IPS-NIHi7 (cell line): Measurements from ENCODE around the gene STAT4.

Source experiments
- DNase-seq: peaks from one replicate; pipeline ENCODE4 v3.0.0; 2012; ENCODE audit warnings: mixed read lengths; ENCODE audit errors: extremely low spot score

STAT4 gene

DNA sequence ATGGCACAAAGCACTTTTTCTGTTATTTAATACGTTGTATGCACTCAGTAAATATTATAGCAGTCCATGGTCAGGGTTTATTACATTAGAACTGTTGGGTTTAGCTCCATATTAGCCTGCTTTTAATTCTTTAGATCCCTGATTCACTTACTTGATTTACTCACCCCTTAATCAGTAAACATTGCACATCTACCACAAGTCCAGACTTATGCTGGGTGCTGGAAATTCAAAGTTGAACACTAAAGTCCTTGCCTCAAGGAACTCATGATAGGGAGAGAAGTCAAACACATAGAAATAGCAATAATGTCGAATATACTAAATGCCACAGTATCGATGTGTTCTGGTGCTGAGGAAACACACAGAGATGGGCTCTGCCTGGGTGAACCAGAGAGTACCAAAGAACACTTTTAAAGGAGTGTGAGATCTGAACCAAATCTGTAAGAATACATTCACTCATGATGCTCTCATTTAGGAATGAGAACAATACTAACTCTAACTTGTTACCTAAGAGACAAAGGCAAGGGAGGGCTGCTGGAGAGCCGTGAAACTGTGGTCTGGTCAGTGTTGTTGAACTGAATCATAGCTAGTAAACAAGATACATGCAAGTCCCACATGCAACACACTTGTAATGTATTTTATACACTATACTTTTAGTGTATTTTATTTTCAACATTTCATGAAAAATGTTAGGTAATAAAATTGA, 4.9 kb downstream of the STAT4 start:
- no peak for DNase-seq

- no peak for DNase-seq
These were observed 6.6 kb downstream of the STAT4 start for GRCh38 chr2:191144217-191144616.

DNA sequence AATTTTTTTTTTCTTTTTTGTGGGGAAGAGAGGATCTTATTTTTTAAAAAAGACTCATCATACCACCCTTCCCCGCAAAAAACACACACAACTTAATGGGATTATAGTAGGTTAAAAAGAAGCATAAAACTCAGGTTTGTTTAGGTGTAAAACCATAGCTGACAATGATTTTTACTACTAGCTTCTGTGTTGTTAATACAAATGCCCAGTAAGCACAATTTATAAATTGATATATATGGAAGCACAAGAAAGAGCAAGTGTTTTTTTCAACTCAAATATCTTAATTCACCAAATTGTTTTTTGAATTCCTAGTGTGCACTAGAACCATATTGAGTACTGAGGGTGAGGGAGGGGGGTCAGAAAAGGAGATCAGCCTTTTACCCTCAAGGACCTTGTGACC, 7.0 kb downstream of the STAT4 start:
- no peak for DNase-seq

DNA sequence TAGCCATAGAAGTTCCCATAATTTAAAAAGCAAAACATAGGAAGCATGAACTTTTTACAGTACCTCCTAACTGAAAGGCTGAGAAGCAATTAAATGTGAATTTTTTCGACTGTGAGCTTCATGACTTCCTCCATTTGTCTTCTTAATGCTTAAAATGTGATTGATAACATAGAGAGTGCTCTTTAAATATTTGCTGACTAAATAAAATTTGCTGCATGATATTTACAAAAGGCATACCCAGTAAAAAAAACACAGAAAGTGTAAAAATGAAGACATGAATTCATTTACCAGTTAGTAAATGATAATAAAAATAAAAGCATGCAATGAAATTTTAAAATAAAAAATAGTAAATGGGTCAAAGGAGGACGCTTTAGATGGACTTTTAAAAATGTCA, 21.9 kb downstream of the STAT4 start:
- DNase-seq: no peak

DNA sequence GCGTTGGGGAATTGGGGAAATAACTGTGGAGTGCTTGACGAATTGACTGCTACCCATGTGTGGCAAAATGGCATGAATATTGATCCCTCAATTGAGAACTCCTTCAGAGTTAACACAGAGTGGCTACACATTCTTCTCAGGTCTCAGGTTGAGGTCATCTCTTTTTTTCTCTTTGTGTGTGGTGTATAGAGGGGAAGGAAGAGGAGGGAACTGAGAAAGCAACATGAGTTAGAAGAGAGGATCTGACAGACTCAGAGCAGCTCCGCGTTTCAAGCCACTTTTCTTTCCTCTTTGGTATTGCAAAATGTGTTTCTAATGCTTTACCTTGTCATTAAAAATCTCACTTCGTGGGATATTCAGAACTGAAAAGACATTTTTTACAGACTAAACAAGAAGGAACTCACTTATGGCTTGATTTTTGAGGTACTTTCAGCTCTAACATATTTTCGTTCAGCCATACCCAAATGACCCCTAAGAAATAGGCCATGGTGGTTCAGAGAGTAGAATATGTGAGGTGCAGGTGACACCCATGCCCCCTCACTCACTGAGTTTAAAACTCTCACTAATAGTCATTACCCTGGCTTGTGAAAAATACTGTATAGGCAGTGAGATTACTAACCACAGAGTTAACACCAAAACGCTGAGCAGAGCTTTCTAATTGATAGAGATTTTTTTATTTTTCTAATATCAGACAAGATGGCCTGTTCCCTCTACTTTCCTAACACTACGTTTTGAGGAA, 22.5 kb downstream of the STAT4 start:
- no peak for DNase-seq

- no peak for DNase-seq
These were observed 23.6 kb downstream of the STAT4 start for GRCh38 chr2:191127235-191127634.

DNA sequence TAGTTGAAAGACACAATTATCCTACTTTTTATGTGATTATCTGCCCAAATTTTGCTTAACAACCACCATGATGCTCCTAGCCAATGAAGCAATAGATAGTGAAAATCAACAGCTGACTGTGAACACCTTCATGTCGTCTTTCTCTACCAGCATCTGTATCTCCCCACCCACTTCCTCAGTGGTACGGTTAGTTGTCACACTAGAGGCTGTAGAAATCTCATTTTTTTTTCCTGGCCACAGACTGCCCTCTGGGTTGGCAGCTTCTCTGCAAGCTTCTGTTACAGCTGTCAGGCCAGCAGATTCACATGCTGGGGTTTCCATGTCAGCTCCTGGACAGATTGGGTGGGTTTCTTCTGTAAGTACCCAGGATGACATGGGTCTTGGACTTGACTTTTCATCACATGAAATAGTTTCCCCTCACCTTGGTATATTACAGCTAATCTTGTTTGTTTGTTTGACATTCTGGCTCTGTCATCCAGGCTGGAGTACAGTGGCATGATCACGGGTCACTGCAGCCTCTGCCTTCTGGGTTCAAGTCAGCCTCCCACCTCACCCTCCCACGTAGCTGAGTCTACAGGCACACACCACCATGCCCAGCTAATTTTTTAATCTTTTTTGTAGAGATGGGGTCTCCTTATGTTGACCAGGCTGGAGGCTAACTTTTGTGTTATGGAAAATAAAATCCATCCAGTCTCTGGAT, 24.3 kb downstream of the STAT4 start:
- DNase-seq: no peak

GRCh38 chr2:191125646-191126045, 25.1 kb downstream of the STAT4 start:
- no peak for DNase-seq

- no peak for DNase-seq
These were observed 28.0 kb downstream of the STAT4 start for GRCh38 chr2:191122638-191123294.

GRCh38 chr2:191117341-191117740, 33.5 kb downstream of the STAT4 start:
- DNase-seq: no peak

DNA sequence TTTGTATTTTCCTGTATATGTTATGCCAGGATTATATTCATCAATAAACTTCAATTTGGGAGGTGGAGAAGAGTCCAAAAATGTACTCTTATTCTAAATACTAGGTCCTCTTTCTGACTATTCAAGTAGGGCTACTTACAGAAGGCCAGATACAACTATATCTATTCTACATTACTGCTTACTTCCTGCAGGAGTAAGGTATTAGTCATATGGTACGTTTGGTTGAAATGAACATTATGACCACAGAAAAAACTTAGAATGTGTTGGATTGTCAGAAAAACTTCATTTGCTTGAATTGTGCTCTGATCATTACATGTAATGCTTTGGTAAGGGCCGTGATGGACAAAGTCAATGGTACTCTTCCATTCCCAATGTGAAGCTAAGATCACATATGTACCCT, 35.0 kb downstream of the STAT4 start:
- no peak for DNase-seq

DNA sequence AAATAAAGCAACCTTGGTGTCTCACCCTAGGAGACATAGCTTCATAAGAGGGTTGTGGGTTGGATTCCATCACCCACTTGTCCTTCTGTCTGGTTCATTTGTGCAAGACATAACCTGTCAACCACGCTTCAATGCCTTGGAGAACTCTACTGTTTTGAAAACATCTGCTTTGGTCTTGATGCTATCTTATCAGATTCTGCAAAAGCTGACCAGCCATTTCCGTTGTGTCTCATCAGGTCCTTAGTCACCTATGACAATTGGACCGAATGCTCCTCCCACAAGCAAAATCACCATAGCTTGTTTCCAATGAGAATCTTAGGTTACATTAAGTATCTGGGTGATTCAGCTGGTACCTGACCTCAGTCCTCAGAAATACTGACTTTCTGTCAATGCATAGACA, 35.4 kb downstream of the STAT4 start:
- DNase-seq: no peak

DNA sequence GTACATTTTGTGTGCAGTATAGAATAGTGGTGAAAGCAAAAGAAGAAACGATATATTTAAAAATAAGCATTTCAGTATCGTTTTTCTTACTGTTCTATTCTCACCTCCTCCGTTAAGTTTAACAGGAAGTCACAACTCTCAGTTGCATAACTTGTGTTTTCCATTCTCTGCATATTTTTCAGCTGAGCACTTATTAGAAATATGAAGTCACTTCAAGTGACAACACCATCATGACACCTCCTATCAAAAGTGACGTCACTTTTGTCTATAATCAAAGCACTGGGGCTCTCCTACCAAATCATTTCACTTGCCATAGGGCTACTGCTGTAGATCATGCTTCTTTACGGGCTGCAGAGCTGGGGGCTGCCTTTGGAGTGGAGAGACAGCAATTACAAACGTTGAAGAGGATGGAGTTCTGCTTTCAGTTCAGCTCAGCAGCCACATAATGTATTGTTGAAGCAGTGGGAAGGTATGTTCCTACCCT, 36.3 kb downstream of the STAT4 start:
- DNase-seq: no peak

DNA sequence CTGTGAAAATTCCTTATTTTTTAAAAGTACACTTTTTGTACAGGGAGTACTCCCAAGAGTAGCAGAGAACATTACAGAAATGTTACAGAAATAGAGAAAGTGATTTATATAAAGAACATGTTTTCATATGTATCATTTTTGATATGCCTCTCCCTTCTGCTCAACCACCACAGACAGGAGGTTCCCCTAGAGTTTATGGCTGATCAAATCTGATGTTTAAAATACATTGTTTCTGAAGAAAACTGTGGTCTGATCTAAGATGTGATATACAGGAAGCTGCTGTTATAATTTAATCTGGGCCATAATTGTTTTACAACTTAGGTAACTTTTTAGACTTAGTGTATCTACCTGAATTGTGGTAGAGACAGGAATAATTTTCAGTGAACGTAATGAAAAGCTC, 37.0 kb downstream of the STAT4 start:
- no peak for DNase-seq

DNA sequence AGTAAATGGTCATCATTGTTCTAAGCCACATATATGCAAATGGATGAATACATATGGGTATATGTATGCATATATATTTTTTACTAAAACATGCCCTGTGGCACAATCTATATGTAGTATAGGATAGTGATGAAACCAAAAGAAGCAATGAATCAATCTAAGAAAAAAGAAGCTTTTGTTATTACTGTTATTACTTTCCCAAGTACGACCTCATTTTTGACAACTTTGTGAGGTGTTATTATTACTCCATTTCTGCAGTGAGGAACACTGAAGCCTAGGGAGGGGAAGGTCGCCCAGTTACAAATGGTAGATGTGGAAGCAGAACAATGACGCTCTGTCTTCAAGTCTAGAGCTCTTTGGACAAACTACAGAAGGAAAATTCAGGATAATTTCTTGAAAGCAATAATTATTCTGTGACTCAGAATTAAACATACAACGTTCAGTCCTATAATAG, 38.3 kb downstream of the STAT4 start:
- no peak for DNase-seq

DNA sequence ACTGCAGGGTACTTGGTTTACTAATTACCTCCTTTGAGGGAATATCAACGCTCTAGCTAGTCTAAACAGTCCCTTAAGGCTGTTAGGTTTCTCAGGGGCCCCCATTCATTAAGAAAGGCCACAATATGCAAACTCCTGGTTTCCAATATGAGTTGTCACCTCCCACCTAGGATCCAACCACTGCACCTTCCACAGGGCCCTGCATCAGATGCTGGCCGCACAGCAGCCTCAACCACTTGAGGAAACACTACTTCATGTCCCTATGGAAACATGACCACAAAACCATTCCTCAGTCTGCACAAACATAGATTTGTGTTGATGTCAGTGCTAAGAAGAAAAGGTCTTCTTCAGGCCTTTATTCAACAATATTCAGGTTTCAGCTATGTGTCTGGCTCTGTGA, 40.9 kb downstream of the STAT4 start:
- no peak for DNase-seq

- no peak for DNase-seq
These were observed 42.5 kb downstream of the STAT4 start for GRCh38 chr2:191108331-191108730.

DNA sequence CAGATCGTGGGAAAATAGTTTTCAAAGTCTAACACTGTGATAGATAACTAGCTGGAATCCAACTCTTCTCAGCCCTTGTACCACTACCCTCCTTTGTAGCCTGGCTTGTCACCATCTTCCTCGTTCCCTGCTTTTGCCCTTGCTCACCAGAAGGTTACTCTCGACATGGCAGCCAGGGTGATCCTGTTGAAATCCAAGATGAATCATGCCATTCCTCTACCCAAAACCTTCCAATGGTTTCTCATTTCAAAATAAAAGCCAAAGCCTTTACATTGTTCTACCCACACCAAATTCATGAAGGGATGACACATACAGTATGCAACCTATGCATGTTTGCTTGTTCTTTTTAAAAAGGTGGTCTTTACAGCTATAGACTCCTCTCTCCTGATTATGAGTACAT, 45.7 kb downstream of the STAT4 start:
- DNase-seq: no peak

DNA sequence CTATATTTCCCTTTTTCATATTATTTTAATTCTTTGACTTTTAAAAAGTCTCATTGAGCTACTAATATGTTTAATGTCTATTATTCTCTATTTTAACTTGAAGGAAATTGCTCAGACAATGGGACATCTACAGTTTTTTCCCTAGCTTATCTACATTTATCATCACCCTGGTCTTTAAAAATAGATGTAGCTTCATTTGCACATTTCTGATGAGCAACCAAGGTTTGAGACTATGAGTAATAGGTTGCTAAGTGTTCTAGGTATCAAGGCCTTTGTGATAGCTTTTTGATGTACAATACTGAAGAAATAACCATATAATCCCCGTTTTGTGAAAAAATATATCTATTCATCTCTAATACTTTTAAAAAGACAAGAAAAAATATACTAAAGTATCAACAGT, 47.0 kb downstream of the STAT4 start:
- no peak for DNase-seq

- DNase-seq: no peak
These were observed 50.6 kb downstream of the STAT4 start for GRCh38 chr2:191100216-191100615.

DNA sequence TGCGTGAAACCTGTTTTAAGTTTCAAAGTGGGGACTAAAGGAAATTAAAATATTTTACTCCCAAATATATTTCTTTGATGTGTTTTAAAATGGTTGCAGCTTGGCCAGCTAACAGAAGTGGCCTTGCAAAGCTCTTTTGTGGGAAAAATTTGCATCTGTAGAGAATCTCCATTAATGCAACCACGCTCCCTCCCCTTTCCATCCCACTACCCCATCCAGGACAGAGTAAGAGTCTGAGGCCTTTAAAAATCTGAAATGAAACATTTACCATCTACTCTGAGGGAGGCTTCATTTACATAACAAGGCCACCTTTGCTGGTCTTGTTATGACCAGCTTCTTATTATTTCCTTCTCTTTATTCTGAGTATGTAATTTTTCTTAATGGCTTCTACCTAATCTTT, 63.5 kb downstream of the STAT4 start:
- no peak for DNase-seq

DNA sequence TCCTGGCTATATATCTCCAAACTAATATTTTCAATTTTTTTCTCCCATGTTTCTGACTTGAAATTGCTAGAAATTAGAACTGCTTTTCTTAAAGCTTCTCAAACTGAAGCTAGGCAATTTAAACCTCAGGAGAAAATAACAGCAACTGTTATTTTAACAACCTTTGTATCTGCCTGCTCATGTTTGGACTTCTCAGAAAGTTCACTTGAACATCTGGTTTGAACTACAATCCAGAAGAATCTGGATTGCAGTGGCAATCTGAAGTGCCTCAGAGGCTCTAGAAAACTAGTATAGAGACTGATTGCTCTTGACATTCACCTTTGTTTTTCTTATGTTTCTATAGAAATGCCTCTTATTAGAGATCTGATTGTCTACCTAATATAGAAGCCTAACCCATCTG, 64.1 kb downstream of the STAT4 start:
- DNase-seq: no peak
